BLaER1 (cell line): ENCODE data around the gene ELP4.

Source experiments
- H3K27ac ChIP-seq: shearing (Covaris generic); formaldehyde crosslinking; 2 replicates; pipeline ENCODE4 v1.8.1; 2022
- H3K27me3 ChIP-seq: shearing (Covaris generic); formaldehyde crosslinking; 2 replicates; pipeline ENCODE4 v1.8.1; 2022
- H3K36me3 ChIP-seq: shearing (Covaris generic); formaldehyde crosslinking; 2 replicates; pipeline ENCODE4 v1.8.1; 2022
- H3K4me1 ChIP-seq: shearing (Covaris generic); formaldehyde crosslinking; 2 replicates; pipeline ENCODE4 v1.8.1; 2022
- H3K4me2 ChIP-seq: shearing (Covaris generic); formaldehyde crosslinking; 2 replicates; pipeline ENCODE4 v1.8.1; 2022
- H3K4me3 ChIP-seq: shearing (Covaris generic); formaldehyde crosslinking; 2 replicates; pipeline ENCODE4 v1.8.1; 2022
- H3K9ac ChIP-seq: shearing (Covaris generic); formaldehyde crosslinking; 2 replicates; pipeline ENCODE4 v1.8.1; 2022
- H3K9me3 ChIP-seq: shearing (Covaris generic); formaldehyde crosslinking; 2 replicates; pipeline ENCODE4 v1.8.1; 2022
- H4K20me1 ChIP-seq: shearing (Covaris generic); formaldehyde crosslinking; 2 replicates; pipeline ENCODE4 v1.8.1; 2022
- Cebpa-rat ChIP-seq: shearing (Covaris generic); IDR thresholded peaks from 2 replicates; pipeline ENCODE4 v1.8.1; 2022

Gene ELP4

GRCh38 chr11:31780078-31780477 is 270.5 kb downstream of the ELP4 start:
- Histone ChIP-seq H3K27me3 (no peaks in the 10 kb centered on the region), H3K9ac (no peak overlapping the region), H3K9me3 (peaks cover 4% of the 10 kb centered on the region; the same call in 1 of the 2 replicates), H3K4me3 (no peak overlapping the region), H3K4me2 (no peak overlapping the region), H3K36me3 (no peaks in the 10 kb centered on the region), H3K4me1 (no peaks in the 10 kb centered on the region), H3K27ac (no peak overlapping the region), H4K20me1 (no peaks in the 10 kb centered on the region)
- no peak for TF ChIP-seq Cebpa-rat

GRCh38 chr11:31780480-31780971 is 271.0 kb downstream of the ELP4 start:
- H3K9ac ChIP-seq = no peak overlapping the region
- H3K36me3 ChIP-seq = no peaks in the 10 kb centered on the region
- H3K4me1 ChIP-seq = no peaks in the 10 kb centered on the region
- no peak for TF ChIP-seq Cebpa-rat
- H4K20me1 ChIP-seq = no peaks in the 10 kb centered on the region
- H3K9me3 ChIP-seq = peaks cover 4% of the 10 kb centered on the region; the same call in 1 of the 2 replicates
- no peak overlapping the region for H3K27ac ChIP-seq
- no peak overlapping the region for H3K4me2 ChIP-seq
- no peaks in the 10 kb centered on the region for H3K27me3 ChIP-seq
- H3K4me3 ChIP-seq = no peak overlapping the region

- no peak for TF ChIP-seq Cebpa-rat
- H3K27ac ChIP-seq = no peak overlapping the region
- H4K20me1 ChIP-seq = no peaks in the 10 kb centered on the region
- H3K27me3 ChIP-seq = no peaks in the 10 kb centered on the region
- H3K9me3 ChIP-seq = peaks cover 2% of the 10 kb centered on the region; the same call in 1 of the 2 replicates
- no peaks in the 10 kb centered on the region for H3K36me3 ChIP-seq
- no peak overlapping the region for H3K4me3 ChIP-seq
- H3K9ac ChIP-seq = no peak overlapping the region
- H3K4me1 ChIP-seq = no peaks in the 10 kb centered on the region
- no peak overlapping the region for H3K4me2 ChIP-seq
Measured at GRCh38 chr11:31782257-31782656, 272.7 kb downstream of the ELP4 start.

GRCh38 chr11:31783252-31783651 is 273.7 kb downstream of the ELP4 start:
- no peak overlapping the region for H3K9ac ChIP-seq
- no peaks in the 10 kb centered on the region for H3K36me3 ChIP-seq
- H3K4me2 ChIP-seq = no peak overlapping the region
- no peaks in the 10 kb centered on the region for H3K9me3 ChIP-seq
- H3K27ac ChIP-seq = no peak overlapping the region
- no peaks in the 10 kb centered on the region for H4K20me1 ChIP-seq
- H3K4me3 ChIP-seq = no peak overlapping the region
- no peak for TF ChIP-seq Cebpa-rat
- no peaks in the 10 kb centered on the region for H3K27me3 ChIP-seq
- H3K4me1 ChIP-seq = no peaks in the 10 kb centered on the region

DNA sequence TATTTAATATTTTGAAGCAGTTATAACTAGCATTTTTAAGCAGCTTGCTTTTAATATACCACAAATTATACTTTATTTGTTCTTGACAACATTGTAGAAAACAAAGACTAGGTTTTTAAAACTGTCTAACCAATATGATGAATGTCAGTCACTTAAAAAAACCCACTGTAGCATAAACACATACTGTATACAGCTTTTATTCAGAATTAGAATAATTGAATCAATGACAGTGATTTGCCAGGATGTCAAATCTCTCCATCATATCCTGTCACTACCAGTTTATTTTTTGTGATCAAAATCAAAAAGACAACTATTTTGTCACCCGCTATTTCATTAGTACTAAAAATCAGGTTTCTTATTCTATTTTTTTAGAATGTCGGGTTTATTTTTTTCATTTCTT is 275.0 kb downstream of the ELP4 start:
- Histone ChIP-seq H3K9me3 (no peaks in the 10 kb centered on the region), H3K4me2 (no peak overlapping the region)

GRCh38 chr11:31786996-31787685 is 277.6 kb downstream of the ELP4 start:
- no peak for TF ChIP-seq Cebpa-rat
- no peaks in the 10 kb centered on the region for H3K27me3 ChIP-seq
- no peaks in the 10 kb centered on the region for H3K9me3 ChIP-seq
- no peaks in the 10 kb centered on the region for H4K20me1 ChIP-seq
- no peak overlapping the region for H3K9ac ChIP-seq
- H3K4me2 ChIP-seq = no peak overlapping the region
- no peaks in the 10 kb centered on the region for H3K4me1 ChIP-seq
- no peak overlapping the region for H3K27ac ChIP-seq
- H3K4me3 ChIP-seq = no peak overlapping the region
- H3K36me3 ChIP-seq = no peaks in the 10 kb centered on the region

More for the DNA sequence above, 275.0 kb downstream of the ELP4 start:
- Histone ChIP-seq H4K20me1 (no peaks in the 10 kb centered on the region), H3K27ac (no peak overlapping the region), H3K36me3 (no peaks in the 10 kb centered on the region), H3K27me3 (no peaks in the 10 kb centered on the region), H3K4me1 (no peaks in the 10 kb centered on the region), H3K4me3 (no peak overlapping the region), H3K9ac (no peak overlapping the region)
- TF ChIP-seq Cebpa-rat = no peak

DNA sequence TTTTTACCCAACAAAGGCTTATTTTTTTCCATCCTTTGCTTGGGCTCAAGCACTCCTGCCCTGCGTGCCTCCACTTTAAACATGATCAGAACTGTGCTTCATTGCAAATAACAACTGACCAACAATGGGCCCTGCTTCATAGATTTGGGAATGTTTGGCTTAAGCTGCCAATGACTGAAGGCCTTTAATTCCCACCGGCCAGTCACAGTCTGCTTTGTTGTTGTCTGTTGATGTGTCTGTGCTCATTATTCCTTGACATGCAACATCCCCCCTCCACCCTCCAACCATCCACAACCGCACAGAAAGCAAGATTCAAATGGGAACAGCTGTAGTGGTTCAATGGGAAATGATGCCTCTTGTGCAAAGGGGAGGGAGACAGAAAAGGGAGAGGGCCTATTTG is 278.5 kb downstream of the ELP4 start:
- TF ChIP-seq Cebpa-rat = no peak
- Histone ChIP-seq H3K36me3 (no peaks in the 10 kb centered on the region), H3K27me3 (no peaks in the 10 kb centered on the region), H3K4me1 (no peaks in the 10 kb centered on the region), H3K4me2 (no peak overlapping the region), H4K20me1 (no peaks in the 10 kb centered on the region), H3K4me3 (no peak overlapping the region), H3K27ac (no peak overlapping the region), H3K9ac (no peak overlapping the region), H3K9me3 (no peaks in the 10 kb centered on the region)

GRCh38 chr11:31790649-31791048 is 281.1 kb downstream of the ELP4 start:
- Histone ChIP-seq H3K36me3 (no peaks in the 10 kb centered on the region), H3K4me1 (no peaks in the 10 kb centered on the region), H3K27me3 (peaks cover 5% of the 10 kb centered on the region), H3K4me2 (no peak overlapping the region), H3K9me3 (peaks cover under 1% of the 10 kb centered on the region; the same call in 1 of the 2 replicates), H3K9ac (no peak overlapping the region), H3K4me3 (no peak overlapping the region), H3K27ac (no peak overlapping the region), H4K20me1 (no peaks in the 10 kb centered on the region)
- no peak for TF ChIP-seq Cebpa-rat

- Histone ChIP-seq H3K4me3 (no peak overlapping the region), H4K20me1 (no peaks in the 10 kb centered on the region), H3K9me3 (peaks cover 12% of the 10 kb centered on the region), H3K4me2 (no peak overlapping the region), H3K27me3 (peaks cover 19% of the 10 kb centered on the region), H3K4me1 (no peaks in the 10 kb centered on the region), H3K9ac (no peak overlapping the region), H3K36me3 (no peaks in the 10 kb centered on the region), H3K27ac (no peak overlapping the region)
- TF ChIP-seq Cebpa-rat = no peak
Measured at GRCh38 chr11:31792036-31792435, 282.5 kb downstream of the ELP4 start.

DNA sequence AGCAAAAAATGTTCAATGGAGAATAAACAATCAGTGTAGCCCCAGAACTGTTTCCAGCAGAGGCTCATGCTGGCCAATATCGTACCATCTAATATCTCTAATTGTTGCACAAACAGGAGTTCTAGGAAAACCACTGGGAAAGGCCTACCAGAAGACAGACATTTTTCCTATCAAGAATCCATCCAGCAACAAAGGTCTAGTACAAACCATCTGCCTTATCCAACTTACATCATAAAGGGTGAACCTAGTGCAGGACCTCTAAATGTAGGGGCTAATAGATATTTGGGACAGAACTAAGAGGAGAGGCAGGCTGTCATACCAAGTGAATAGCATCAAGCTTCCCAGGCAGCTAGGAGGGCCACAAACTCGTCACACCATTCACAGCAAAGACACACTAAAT is 282.9 kb downstream of the ELP4 start:
- no peaks in the 10 kb centered on the region for H4K20me1 ChIP-seq
- TF ChIP-seq Cebpa-rat = no peak
- H3K9ac ChIP-seq = no peak overlapping the region
- no peak overlapping the region for H3K4me3 ChIP-seq
- H3K9me3 ChIP-seq = peaks cover 16% of the 10 kb centered on the region
- H3K4me1 ChIP-seq = no peaks in the 10 kb centered on the region
- no peaks in the 10 kb centered on the region for H3K36me3 ChIP-seq
- peaks cover 23% of the 10 kb centered on the region for H3K27me3 ChIP-seq
- no peak overlapping the region for H3K27ac ChIP-seq
- H3K4me2 ChIP-seq = no peak overlapping the region
